NT2/D1 (cell line): ENCODE data around the gene CKAP4.

Source experiments
- DNase-seq: peaks from one replicate; pipeline ENCODE4 v3.0.0-alpha.2; 2011; ENCODE audit warnings: low read depth, low spot score
- H3K27me3 ChIP-seq: 2 replicates; pipeline ENCODE4 v1.6.0; 2011; ENCODE audit warnings: mild to moderate bottlenecking; ENCODE audit not compliant: insufficient read length, insufficient read depth
- H3K36me3 ChIP-seq: 2 replicates; pipeline ENCODE4 v1.6.1; 2011; ENCODE audit warnings: mild to moderate bottlenecking, low read length, mixed read lengths; ENCODE audit not compliant: insufficient read depth, insufficient read length
- H3K4me1 ChIP-seq: 2 replicates; pipeline ENCODE4 v1.5.1; 2011; ENCODE audit not compliant: insufficient read depth, insufficient read length
- H3K4me3 ChIP-seq: 2 replicates; pipeline ENCODE4 v1.5.1; 2011; ENCODE audit warnings: low read depth; ENCODE audit not compliant: insufficient read length
- H3K9ac ChIP-seq: 2 replicates; pipeline ENCODE4 v1.6.0; 2011; ENCODE audit warnings: low read depth; ENCODE audit not compliant: insufficient read length
- H3K9me3 ChIP-seq: 2 replicates; pipeline ENCODE4 v1.5.1; 2011; ENCODE audit warnings: mild to moderate bottlenecking, low read length; ENCODE audit not compliant: insufficient read depth
- SUZ12 ChIP-seq: IDR thresholded peaks from 2 replicates; pipeline ENCODE4 v1.6.1; 2011; ENCODE audit not compliant: insufficient read length, insufficient read depth; ENCODE audit errors: extremely low read depth
- YY1 ChIP-seq: IDR thresholded peaks from 2 replicates; pipeline ENCODE4 v1.6.1; 2011; ENCODE audit not compliant: insufficient read length, insufficient read depth
- ZNF274 ChIP-seq: IDR thresholded peaks from 2 replicates; pipeline ENCODE4 v1.6.1; 2011; ENCODE audit warnings: mild to moderate bottlenecking, low read depth, low read length

CKAP4 gene

GRCh38 chr12:106256524-106256923 lies 8.7 kb upstream of the CKAP4 start:
- DNase-seq, result no peak
- TF ChIP-seq ZNF274 (no peak), SUZ12 (no peak), YY1 (no peak)
- Histone ChIP-seq H3K4me1 (peaks cover 2% of the 10 kb centered on the region), H3K4me3 (no peak overlapping the region), H3K9me3 (no peaks in the 10 kb centered on the region), H3K9ac (no peak overlapping the region), H3K36me3 (no peaks in the 10 kb centered on the region), H3K27me3 (no peaks in the 10 kb centered on the region)

GRCh38 chr12:106255952-106256351 lies 8.1 kb upstream of the CKAP4 start:
- no peak for TF ChIP-seq YY1
- TF ChIP-seq SUZ12, result no peak
- TF ChIP-seq ZNF274, result no peak
- no peaks in the 10 kb centered on the region for H3K36me3 ChIP-seq
- H3K9ac ChIP-seq, result no peak overlapping the region
- no peak overlapping the region for H3K4me3 ChIP-seq
- peaks cover 2% of the 10 kb centered on the region for H3K4me1 ChIP-seq
- DNase-seq, result no peak
- no peaks in the 10 kb centered on the region for H3K27me3 ChIP-seq
- H3K9me3 ChIP-seq, result no peaks in the 10 kb centered on the region

GRCh38 chr12:106255493-106255892 lies 7.7 kb upstream of the CKAP4 start:
- Histone ChIP-seq H3K9ac (no peak overlapping the region), H3K4me1 (peaks cover 2% of the 10 kb centered on the region), H3K9me3 (no peaks in the 10 kb centered on the region), H3K27me3 (no peaks in the 10 kb centered on the region), H3K4me3 (no peak overlapping the region), H3K36me3 (no peaks in the 10 kb centered on the region)
- TF ChIP-seq SUZ12 (no peak), YY1 (no peak), ZNF274 (no peak)
- DNase-seq, result no peak

DNA sequence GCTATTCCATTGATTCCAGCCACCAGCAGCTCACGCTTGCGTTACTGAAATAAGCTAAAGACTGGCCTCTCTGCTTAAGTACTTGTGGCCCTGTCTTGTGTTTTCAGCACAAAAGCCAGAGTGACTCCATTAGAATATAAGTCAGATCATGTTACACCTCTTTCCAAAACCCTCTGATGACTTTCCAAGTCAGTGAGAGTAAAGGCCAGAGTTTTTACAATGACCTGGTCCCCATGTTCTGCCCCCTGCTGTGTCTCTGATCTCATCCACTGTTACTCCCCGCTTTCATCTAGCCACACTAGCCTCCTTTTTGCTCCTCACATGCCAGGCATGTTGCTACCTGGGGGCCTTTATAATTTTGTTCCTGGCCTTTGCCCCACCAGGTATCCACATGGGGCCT lies 6.9 kb upstream of the CKAP4 start:
- TF ChIP-seq SUZ12, result no peak
- no peak for TF ChIP-seq YY1
- TF ChIP-seq ZNF274, result no peak
- H3K9me3 ChIP-seq, result no peaks in the 10 kb centered on the region
- peaks cover 2% of the 10 kb centered on the region for H3K4me1 ChIP-seq
- peak; percentile 77 for DNase-seq
- no peaks in the 10 kb centered on the region for H3K27me3 ChIP-seq
- H3K4me3 ChIP-seq, result no peak overlapping the region
- no peak overlapping the region for H3K9ac ChIP-seq
- H3K36me3 ChIP-seq, result no peaks in the 10 kb centered on the region

- no peak for DNase-seq
Measured at GRCh38 chr12:106251631-106252455, 4.0 kb upstream of the CKAP4 start.

GRCh38 chr12:106249411-106250135 lies 1.8 kb upstream of the CKAP4 start:
- H3K27me3 ChIP-seq, result no peaks in the 10 kb centered on the region
- TF ChIP-seq ZNF274 (no peak), SUZ12 (no peak), YY1 (no peak)
- H3K4me3 ChIP-seq, result no peak overlapping the region
- DNase-seq, result no peak
- H3K4me1 ChIP-seq, result peaks cover 11% of the 10 kb centered on the region
- H3K9me3 ChIP-seq, result no peaks in the 10 kb centered on the region
- peaks cover 15% of the 10 kb centered on the region for H3K36me3 ChIP-seq
- H3K9ac ChIP-seq, result peak overlapping the region; percentile 76

More at GRCh38 chr12:106251631-106252455, 4.0 kb upstream of the CKAP4 start:
- H3K9ac ChIP-seq, result no peak overlapping the region
- no peaks in the 10 kb centered on the region for H3K27me3 ChIP-seq
- peaks cover 5% of the 10 kb centered on the region for H3K4me1 ChIP-seq
- H3K9me3 ChIP-seq, result no peaks in the 10 kb centered on the region
- no peaks in the 10 kb centered on the region for H3K36me3 ChIP-seq
- H3K4me3 ChIP-seq, result no peak overlapping the region
- no peak for TF ChIP-seq ZNF274

DNA sequence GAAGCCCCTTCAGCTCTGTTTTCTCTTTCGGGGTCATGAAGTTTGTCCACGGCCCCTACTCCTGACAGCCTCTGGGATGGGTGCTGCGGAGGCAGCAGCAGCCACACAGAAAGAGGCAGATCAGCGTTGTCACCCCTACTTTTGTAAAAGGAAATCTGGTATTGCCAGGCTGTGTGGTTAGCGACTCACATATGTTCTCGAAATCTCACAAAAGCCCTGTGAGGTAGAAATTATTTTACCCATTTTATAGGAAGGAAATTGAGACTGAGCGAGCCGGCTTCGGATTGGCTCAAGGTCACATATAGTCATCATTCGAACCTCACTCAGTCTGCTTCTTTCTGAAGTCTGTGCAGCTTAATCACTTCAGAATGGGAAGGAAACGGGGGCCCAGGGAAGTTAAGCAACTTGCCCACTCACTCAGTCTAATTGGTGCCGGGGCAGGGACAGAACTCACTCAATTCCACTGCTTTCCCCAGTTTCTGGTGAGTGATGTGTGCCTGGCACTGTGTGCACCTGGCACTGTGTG lies 1.1 kb upstream of the CKAP4 start:
- peaks cover 22% of the 10 kb centered on the region for H3K36me3 ChIP-seq
- no peaks in the 10 kb centered on the region for H3K9me3 ChIP-seq
- no peak for DNase-seq
- peaks cover 11% of the 10 kb centered on the region for H3K4me1 ChIP-seq
- peak overlapping the region; percentile 76 for H3K4me3 ChIP-seq
- H3K9ac ChIP-seq, result peak overlapping the region; percentile 76
- TF ChIP-seq ZNF274, result no peak
- no peak for TF ChIP-seq YY1
- no peak for TF ChIP-seq SUZ12
- no peaks in the 10 kb centered on the region for H3K27me3 ChIP-seq
